HepG2 (cell line): ENCODE data around the gene TMEM125. TPM values are rescaled to one million over a fixed set of nuclear protein-coding genes. Genes with fewer than 3 reads are reported as not detected.
A peak's percentile ranks its signal among the peaks of the same experiment; 100 is the strongest.

ENCODE experiments used
- AGO2 ChIP-seq: fragments of 200-400 bp; formaldehyde crosslinking; optimal IDR thresholded peaks from 2 replicates; pipeline ENCODE3; 2017; ENCODE audit warnings: mild to moderate bottlenecking, low read depth, low read length, moderate library complexity
- BCL6 ChIP-seq: IDR thresholded peaks from 2 replicates; pipeline ENCODE4 v1.6.1; 2016; ENCODE audit warnings: missing genetic modification reagents, missing compliant biosample characterization
- BORCS8-MEF2B ChIP-seq: sonication (generic); formaldehyde crosslinking; IDR thresholded peaks from 2 replicates; pipeline ENCODE4 v1.8.0; 2022; ENCODE audit warnings: mild to moderate bottlenecking, missing genetic modification reagents
- DBP ChIP-seq: sonication (generic); formaldehyde crosslinking; IDR thresholded peaks from 2 replicates; pipeline ENCODE4 v1.4.0; 2020; ENCODE audit warnings: missing genetic modification reagents; ENCODE audit errors: not compliant biosample characterization
- EEA1 ChIP-seq: sonication (generic); formaldehyde crosslinking; IDR thresholded peaks from 2 replicates; pipeline ENCODE4 v1.5.1; 2020; ENCODE audit warnings: mild to moderate bottlenecking, missing genetic modification reagents, borderline replicate concordance
- ELF1 ChIP-seq: sonication (generic); formaldehyde crosslinking; IDR thresholded peaks from 2 replicates; pipeline ENCODE4 v1.4.0; 2020; ENCODE audit warnings: missing genetic modification reagents
- FLYWCH1 ChIP-seq: sonication (generic); formaldehyde crosslinking; IDR thresholded peaks from 2 replicates; pipeline ENCODE4 v1.8.1; 2023; ENCODE audit warnings: mild to moderate bottlenecking, missing genetic modification reagents
- HOXD1 ChIP-seq: sonication (generic); formaldehyde crosslinking; IDR thresholded peaks from 2 replicates; pipeline ENCODE4 v1.5.0; 2020; ENCODE audit warnings: missing genetic modification reagents
- ISL2 ChIP-seq: sonication (generic); formaldehyde crosslinking; IDR thresholded peaks from 2 replicates; pipeline ENCODE4 v1.5.0; 2020; ENCODE audit warnings: missing genetic modification reagents
- KAT8 ChIP-seq: IDR thresholded peaks from 2 replicates; pipeline ENCODE4 v1.6.1; 2016; ENCODE audit warnings: missing genetic modification reagents, missing compliant biosample characterization
- KLF16 ChIP-seq, 2 experiments: sonication (generic) in 1 of 2; formaldehyde crosslinking in 1 of 2; IDR thresholded peaks; 2 replicates each; pipeline versions ENCODE4 v1.6.1 to v1.8.0; 2016 to 2023; ENCODE audit warnings: missing genetic modification reagents in 2 of 2, missing compliant biosample characterization in 1 of 2
- KMT2A ChIP-seq: sonication (generic); formaldehyde crosslinking; IDR thresholded peaks from 2 replicates; pipeline ENCODE4 v1.4.0; 2020; ENCODE audit warnings: missing genetic modification reagents
- NFKBIZ ChIP-seq: IDR thresholded peaks from 2 replicates; pipeline ENCODE4 v1.6.1; 2018; ENCODE audit warnings: missing genetic modification reagents, missing compliant biosample characterization
- NR2F2 ChIP-seq: IDR thresholded peaks from 2 replicates; pipeline ENCODE4 v1.6.1; 2012; ENCODE audit warnings: low read depth, inconsistent platforms, borderline replicate concordance
- PHF20 ChIP-seq: sonication (generic); formaldehyde crosslinking; IDR thresholded peaks from 2 replicates; pipeline ENCODE4 v1.5.0; 2020; ENCODE audit warnings: mild to moderate bottlenecking, missing genetic modification reagents
- RFX1 ChIP-seq: fragments of 450-650 bp; IDR thresholded peaks from 2 replicates; pipeline ENCODE4 v1.6.1; 2017
- SOX6 ChIP-seq, 2 experiments: fragments of 450-650 bp in 1 of 2; sonication (generic) in 1 of 2; formaldehyde crosslinking in 1 of 2; IDR thresholded peaks; 2 replicates each; pipeline versions ENCODE4 v1.4.0 to v1.6.1; 2017 to 2020; ENCODE audit warnings: antibody characterized with exemption in 1 of 2, mild to moderate bottlenecking in 1 of 2, missing genetic modification reagents in 1 of 2
- SP2 ChIP-seq: sonication (generic); formaldehyde crosslinking; IDR thresholded peaks from 2 replicates; pipeline ENCODE4 v1.5.1; 2020; ENCODE audit warnings: mild to moderate bottlenecking, missing genetic modification reagents
- TCF12 ChIP-seq, 2 experiments: fragments of 450-650 bp in 1 of 2; sonication (generic) in 1 of 2; formaldehyde crosslinking in 1 of 2; IDR thresholded peaks; 2 replicates each; pipeline versions ENCODE4 v1.6.1 to v1.8.0; 2017 to 2022; ENCODE audit warnings: antibody characterized with exemption in 1 of 2, mild to moderate bottlenecking in 1 of 2, missing genetic modification reagents in 1 of 2, moderate library complexity in 1 of 2
- U2AF1 ChIP-seq: fragments of 200-400 bp; formaldehyde crosslinking; optimal IDR thresholded peaks from 2 replicates; pipeline ENCODE3; 2017; ENCODE audit warnings: mild to moderate bottlenecking, low read depth, low read length
- U2AF2 ChIP-seq: fragments of 200-400 bp; formaldehyde crosslinking; IDR thresholded peaks from 2 replicates; pipeline ENCODE4 v1.6.1; 2017; ENCODE audit warnings: low read depth, mild to moderate bottlenecking, low read length
- ZBTB20 ChIP-seq: sonication (generic); formaldehyde crosslinking; IDR thresholded peaks from 2 replicates; pipeline ENCODE4 v1.8.1; 2023; ENCODE audit warnings: missing genetic modification reagents, low read depth, mild to moderate bottlenecking, borderline replicate concordance
- ZBTB7A ChIP-seq: sonication (generic); formaldehyde crosslinking; IDR thresholded peaks from 2 replicates; pipeline ENCODE4 v1.8.0; 2022; ENCODE audit warnings: mild to moderate bottlenecking, missing genetic modification reagents
- ZEB1 ChIP-seq: IDR thresholded peaks from 2 replicates; pipeline ENCODE4 v1.6.1; 2012; ENCODE audit warnings: mild to moderate bottlenecking, low read depth, inconsistent platforms; ENCODE audit not compliant: insufficient replicate concordance
- ZFP36 ChIP-seq: fragments of 150-350 bp; IDR thresholded peaks from 2 replicates; pipeline ENCODE4 v1.6.1; 2018; ENCODE audit warnings: borderline replicate concordance, low read length, low read depth; ENCODE audit not compliant: partially characterized antibody
- ZKSCAN8 ChIP-seq: IDR thresholded peaks from 2 replicates; pipeline ENCODE4 v1.6.1; 2016; ENCODE audit warnings: borderline replicate concordance, missing genetic modification reagents, missing compliant biosample characterization
- ZNF3 ChIP-seq: IDR thresholded peaks from 2 replicates; pipeline ENCODE4 v1.7.0; 2017; ENCODE audit warnings: inconsistent platforms
- ZNF33A ChIP-seq: sonication (generic); formaldehyde crosslinking; IDR thresholded peaks from 2 replicates; pipeline ENCODE4 v1.5.1; 2020; ENCODE audit warnings: missing genetic modification reagents, mild to moderate bottlenecking, moderate library complexity, borderline replicate concordance
- ZNF501 ChIP-seq: sonication (generic); formaldehyde crosslinking; IDR thresholded peaks from 2 replicates; pipeline ENCODE4 v1.5.1; 2020; ENCODE audit warnings: mild to moderate bottlenecking, moderate library complexity, missing genetic modification reagents
- ZNF562 ChIP-seq: sonication (generic); formaldehyde crosslinking; IDR thresholded peaks from 2 replicates; pipeline ENCODE4 v1.8.0; 2022; ENCODE audit warnings: missing genetic modification reagents, borderline replicate concordance
- polyA plus RNA-seq, 8 experiments: library from polyadenylated mRNA; depleted of rRNA in 3 of 8; stranded (reverse) in 7 of 8; unstranded in 1 of 8; fragments of >200 nt; fragmentation: Illumina TruSeq in 4 of 8; extraction: Trizol in 4 of 8; gene quantifications; 2 replicates each; pipeline versions ENCODE4 v1.2.1 to v1.2.3, GENCODE V29; 2011 to 2016; ENCODE audit warnings: low read depth in 4 of 8, missing spikeins in 1 of 8, mixed read lengths in 1 of 8; ENCODE audit not compliant: insufficient read depth in 1 of 8
- total RNA-seq, 5 experiments: library from RNA; depleted of rRNA; stranded (reverse); fragments of >200 nt; fragmentation: Illumina TruSeq; extraction: Trizol; gene quantifications; 2 replicates each; pipeline ENCODE4 v1.2.3, GENCODE V29; 2016; ENCODE audit warnings: low read depth in 1 of 5
- TF ChIP-seq, protein P1 (sequence below): sonication (generic); formaldehyde crosslinking; IDR thresholded peaks from 2 replicates; pipeline ENCODE4 v1.8.1; 2023; ENCODE audit warnings: mild to moderate bottlenecking, inconsistent platforms, moderate library complexity, missing genetic modification reagents, borderline replicate concordance
- TF ChIP-seq, protein P2 (sequence below): sonication (generic); formaldehyde crosslinking; conservative IDR thresholded peaks from 2 replicates; pipeline ENCODE4 v1.4.0; 2020; ENCODE audit warnings: missing genetic modification reagents

The TMEM125 gene
- total and polyA plus RNA-seq, 2 of the 13 experiments (the other 11 are each of a cell fraction or from before 2014, with no cell fraction given) = 0.03 TPM; not detected in 1

- no peak for TF ChIP-seq ZBTB20 (CRISPR knock-in tag)
- TF ChIP-seq DBP (CRISPR knock-in tag) = no peak
- TF ChIP-seq KAT8 (CRISPR knock-in tag) = no peak
- TF ChIP-seq ZNF562 (CRISPR knock-in tag) = no peak
- TF ChIP-seq PHF20 (CRISPR knock-in tag) = no peak
- no peak for TF ChIP-seq U2AF1
- TF ChIP-seq BCL6 (CRISPR knock-in tag) = no peak
- no peak for TF ChIP-seq TCF12 (IDR thresholded peaks at IDR 0.05)
- no peak for TF ChIP-seq TCF12 (CRISPR knock-in tag; IDR thresholded peaks at IDR 0.05)
- TF ChIP-seq ISL2 (CRISPR knock-in tag) = no peak
- no peak for TF ChIP-seq NFKBIZ (CRISPR knock-in tag)
- peak; percentile 73 for TF ChIP-seq ZEB1
- no peak for TF ChIP-seq ELF1 (CRISPR knock-in tag)
- TF ChIP-seq ZNF501 (CRISPR knock-in tag) = no peak
- TF ChIP-seq ZNF33A (CRISPR knock-in tag) = no peak
- TF ChIP-seq ZBTB7A = no peak
- TF ChIP-seq EEA1 (CRISPR knock-in tag) = no peak
- TF ChIP-seq SP2 (CRISPR knock-in tag) = no peak
- no peak for TF ChIP-seq RFX1
- TF ChIP-seq FLYWCH1 (CRISPR knock-in tag) = no peak
- 0 out of 2 replicates have a peak, but pooled peaks have one; percentile 34 for TF ChIP-seq NR2F2
- TF ChIP-seq BORCS8-MEF2B (CRISPR knock-in tag) = no peak
- no peak for TF ChIP-seq U2AF2
- no peak for TF ChIP-seq ZNF3 (CRISPR knock-in tag)
- TF ChIP-seq KLF16 (CRISPR knock-in tag; IDR thresholded peaks at IDR 0.05) = no peak
- no peak for TF ChIP-seq HOXD1
- TF ChIP-seq, protein P1, sequence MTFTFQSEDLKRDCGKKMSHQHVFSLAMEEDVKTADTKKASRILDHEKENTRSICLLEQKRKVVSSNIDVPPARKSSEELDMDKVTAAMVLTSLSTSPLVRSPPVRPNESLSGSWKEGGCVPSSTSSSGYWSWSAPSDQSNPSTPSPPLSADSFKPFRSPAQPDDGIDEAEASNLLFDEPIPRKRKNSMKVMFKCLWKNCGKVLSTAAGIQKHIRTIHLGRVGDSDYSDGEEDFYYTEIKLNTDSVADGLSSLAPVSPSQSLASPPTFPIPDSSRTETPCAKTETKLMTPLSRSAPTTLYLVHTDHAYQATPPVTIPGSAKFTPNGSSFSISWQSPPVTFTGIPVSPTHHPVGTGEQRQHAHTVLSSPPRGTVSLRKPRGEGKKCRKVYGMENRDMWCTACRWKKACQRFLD (CRISPR knock-in tag) = no peak
- TF ChIP-seq SOX6 (IDR thresholded peaks at IDR 0.05) = no peak
- peak; percentile 39; the same call in 1 of the 2 replicates for TF ChIP-seq SOX6 (CRISPR knock-in tag; IDR thresholded peaks at IDR 0.05)
- TF ChIP-seq KMT2A = no peak
- TF ChIP-seq AGO2 = no peak
- TF ChIP-seq ZFP36 = no peak
- TF ChIP-seq, protein P2, sequence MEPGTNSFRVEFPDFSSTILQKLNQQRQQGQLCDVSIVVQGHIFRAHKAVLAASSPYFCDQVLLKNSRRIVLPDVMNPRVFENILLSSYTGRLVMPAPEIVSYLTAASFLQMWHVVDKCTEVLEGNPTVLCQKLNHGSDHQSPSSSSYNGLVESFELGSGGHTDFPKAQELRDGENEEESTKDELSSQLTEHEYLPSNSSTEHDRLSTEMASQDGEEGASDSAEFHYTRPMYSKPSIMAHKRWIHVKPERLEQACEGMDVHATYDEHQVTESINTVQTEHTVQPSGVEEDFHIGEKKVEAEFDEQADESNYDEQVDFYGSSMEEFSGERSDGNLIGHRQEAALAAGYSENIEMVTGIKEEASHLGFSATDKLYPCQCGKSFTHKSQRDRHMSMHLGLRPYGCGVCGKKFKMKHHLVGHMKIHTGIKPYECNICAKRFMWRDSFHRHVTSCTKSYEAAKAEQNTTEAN (CRISPR knock-in tag) = no peak
- no peak for TF ChIP-seq ZKSCAN8
Measured at GRCh38 chr1:43313771-43314170, 44.0 kb downstream of the TMEM125 start (continued).
